ENCODE measurements around the gene FUT7.

FUT7 gene

GRCh38 chr9:136996361-136997292 is 35.3 kb downstream of the FUT7 start, which contains the start of gene CLIC3:
Gene CLIC3 (minus strand): TSS chr9:136996568. CDS start chr9:136996543, 25 bp downstream.
- no peaks in the 10 kb centered on the region for H3K36me3 ChIP-seq (ENCODE audit: control insufficient read depth, insufficient read depth, low read length)
- peaks cover 7% of the 10 kb centered on the region for H3K27me3 ChIP-seq (ENCODE audit: control insufficient read depth, insufficient read depth, low read length)
- H3K4me1 ChIP-seq (ENCODE audit: control insufficient read depth, insufficient read depth, low read length), result peaks cover 5% of the 10 kb centered on the region
- H3K4me3 ChIP-seq (ENCODE audit: low read depth, low read length), result peak within 1 kb of the TSS; percentile 13
- H3K9ac ChIP-seq (ENCODE audit: low read depth, low read length), result no peak within 1 kb of the TSS
- H3K9me3 ChIP-seq (ENCODE audit: control insufficient read depth, insufficient read depth, low read length), result no peaks in the 10 kb centered on the region

DNA sequence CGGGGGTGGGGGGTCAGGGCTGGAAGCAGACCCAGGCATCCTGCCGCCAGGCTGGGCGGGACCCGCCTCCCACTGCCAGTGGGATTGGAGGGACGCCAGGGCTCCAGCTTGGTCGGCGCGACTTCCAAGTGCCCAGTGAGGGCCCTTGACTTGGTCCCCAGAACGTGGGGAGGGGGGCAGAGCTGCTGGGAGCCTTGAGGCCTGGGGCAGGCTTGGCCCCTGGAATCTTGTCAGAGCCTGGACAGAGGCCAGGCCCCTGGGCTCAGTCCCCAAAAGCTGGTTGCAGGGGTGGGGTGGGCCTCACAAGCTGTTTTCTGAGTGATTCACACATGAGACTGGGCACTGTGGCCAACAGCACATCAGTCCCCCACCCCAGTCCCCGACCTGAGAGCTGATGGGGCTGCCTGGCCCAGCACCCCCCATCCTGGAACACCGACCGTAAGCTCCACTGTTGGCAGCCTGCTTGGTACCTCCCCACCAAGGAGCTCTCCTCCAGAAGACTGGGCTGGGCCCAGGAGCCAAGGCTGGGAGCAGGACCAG is 36.0 kb downstream of the FUT7 start:
- no peaks in the 10 kb centered on the region for H3K36me3 ChIP-seq (ENCODE audit: control insufficient read depth, insufficient read depth, low read length)
- H3K27me3 ChIP-seq (ENCODE audit: control insufficient read depth, insufficient read depth, low read length), result peaks cover 13% of the 10 kb centered on the region
- H3K4me3 ChIP-seq (ENCODE audit: low read depth, low read length), result no peak overlapping the region
- peaks cover 5% of the 10 kb centered on the region for H3K4me1 ChIP-seq (ENCODE audit: control insufficient read depth, insufficient read depth, low read length)
- H3K9me3 ChIP-seq (ENCODE audit: control insufficient read depth, insufficient read depth, low read length), result no peaks in the 10 kb centered on the region
- no peak overlapping the region for H3K9ac ChIP-seq (ENCODE audit: low read depth, low read length)

- Histone ChIP-seq H3K4me3 (ENCODE audit: low read depth, low read length) (peak overlapping the region; percentile 43), H3K4me1 (ENCODE audit: control insufficient read depth, insufficient read depth, low read length) (peaks cover 5% of the 10 kb centered on the region), H3K27me3 (ENCODE audit: control insufficient read depth, insufficient read depth, low read length) (peaks cover 17% of the 10 kb centered on the region), H3K9me3 (ENCODE audit: control insufficient read depth, insufficient read depth, low read length) (peaks cover 4% of the 10 kb centered on the region), H3K9ac (ENCODE audit: low read depth, low read length) (no peak overlapping the region), H3K36me3 (ENCODE audit: control insufficient read depth, insufficient read depth, low read length) (no peaks in the 10 kb centered on the region)
These were observed 36.5 kb downstream of the FUT7 start for GRCh38 chr9:136995362-136995761.

GRCh38 chr9:136994888-136995230 is 37.0 kb downstream of the FUT7 start:
- Histone ChIP-seq H3K27me3 (ENCODE audit: control insufficient read depth, insufficient read depth, low read length) (peaks cover 17% of the 10 kb centered on the region), H3K4me3 (ENCODE audit: low read depth, low read length) (peak overlapping the region; percentile 43), H3K9me3 (ENCODE audit: control insufficient read depth, insufficient read depth, low read length) (peaks cover 4% of the 10 kb centered on the region), H3K36me3 (ENCODE audit: control insufficient read depth, insufficient read depth, low read length) (no peaks in the 10 kb centered on the region), H3K4me1 (ENCODE audit: control insufficient read depth, insufficient read depth, low read length) (peaks cover 5% of the 10 kb centered on the region), H3K9ac (ENCODE audit: low read depth, low read length) (no peak overlapping the region)

GRCh38 chr9:136994180-136994887 is 37.6 kb downstream of the FUT7 start:
- Histone ChIP-seq H3K4me3 (ENCODE audit: low read depth, low read length) (peak overlapping the region; percentile 43), H3K9ac (ENCODE audit: low read depth, low read length) (no peak overlapping the region)

GRCh38 chr9:136992819-136993369 is 39.0 kb downstream of the FUT7 start:
- Histone ChIP-seq H3K4me1 (ENCODE audit: control insufficient read depth, insufficient read depth, low read length) (peaks cover 5% of the 10 kb centered on the region), H3K4me3 (ENCODE audit: low read depth, low read length) (peak overlapping the region; percentile 73), H3K36me3 (ENCODE audit: control insufficient read depth, insufficient read depth, low read length) (no peaks in the 10 kb centered on the region), H3K9me3 (ENCODE audit: control insufficient read depth, insufficient read depth, low read length) (peaks cover 4% of the 10 kb centered on the region), H3K9ac (ENCODE audit: low read depth, low read length) (peak overlapping the region; percentile 47), H3K27me3 (ENCODE audit: control insufficient read depth, insufficient read depth, low read length) (peaks cover 17% of the 10 kb centered on the region)

More at GRCh38 chr9:136994180-136994887, 37.6 kb downstream of the FUT7 start:
- Histone ChIP-seq H3K4me1 (ENCODE audit: control insufficient read depth, insufficient read depth, low read length) (peaks cover 5% of the 10 kb centered on the region), H3K36me3 (ENCODE audit: control insufficient read depth, insufficient read depth, low read length) (no peaks in the 10 kb centered on the region), H3K27me3 (ENCODE audit: control insufficient read depth, insufficient read depth, low read length) (peaks cover 17% of the 10 kb centered on the region), H3K9me3 (ENCODE audit: control insufficient read depth, insufficient read depth, low read length) (peaks cover 4% of the 10 kb centered on the region)

DNA sequence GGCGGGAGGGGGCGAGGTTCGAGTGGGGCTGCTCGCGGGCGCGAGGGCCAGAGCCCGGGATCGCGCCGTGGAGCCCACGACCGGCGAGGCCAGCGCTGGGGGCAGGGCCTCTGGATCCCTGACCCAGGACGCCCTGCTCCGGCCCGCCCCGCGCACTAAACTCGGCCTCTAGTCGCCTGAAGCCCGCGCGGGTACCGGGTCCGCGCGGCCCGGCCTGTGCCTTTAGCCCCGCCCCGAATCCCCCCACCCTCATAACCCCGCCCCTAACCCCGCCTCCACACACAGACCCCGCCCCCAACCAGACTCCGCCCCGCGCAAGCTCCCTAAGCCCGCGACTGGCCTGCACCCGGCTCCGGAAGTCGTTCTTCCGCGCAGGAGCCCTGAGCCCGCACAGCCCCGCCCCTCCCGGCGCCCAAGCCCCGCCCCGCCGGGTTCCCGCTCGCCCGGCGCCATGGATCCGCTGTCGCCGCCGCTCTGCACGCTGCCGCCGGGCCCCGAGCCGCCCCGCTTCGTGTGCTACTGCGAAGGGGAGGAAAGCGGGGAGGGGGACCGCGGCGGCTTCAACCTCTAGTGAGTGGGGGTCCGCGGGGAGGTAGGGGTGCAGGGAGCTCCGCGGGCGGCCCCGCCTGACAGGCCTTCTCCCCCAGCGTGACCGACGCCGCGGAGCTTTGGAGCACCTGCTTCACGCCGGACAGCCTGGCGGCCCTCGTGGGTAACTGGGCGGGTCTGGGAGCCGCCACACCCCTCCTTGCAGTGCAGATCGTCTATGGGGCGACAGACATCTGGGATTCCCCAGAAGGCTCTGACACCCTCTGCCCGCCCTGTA is 39.7 kb downstream of the FUT7 start, which contains the start of gene PAXX:
TSS of gene PAXX (plus strand) at position 430 of the 826 bp plus-strand sequence. CDS start at position 452, 22 bp downstream.
- peaks cover 4% of the 10 kb centered on the region for H3K4me1 ChIP-seq (ENCODE audit: control insufficient read depth, insufficient read depth, low read length)
- peaks cover 4% of the 10 kb centered on the region for H3K9me3 ChIP-seq (ENCODE audit: control insufficient read depth, insufficient read depth, low read length)
- no peaks in the 10 kb centered on the region for H3K36me3 ChIP-seq (ENCODE audit: control insufficient read depth, insufficient read depth, low read length)
- H3K27me3 ChIP-seq (ENCODE audit: control insufficient read depth, insufficient read depth, low read length), result peaks cover 17% of the 10 kb centered on the region
- H3K9ac ChIP-seq (ENCODE audit: low read depth, low read length), result peak within 1 kb of the TSS; percentile 47
- H3K4me3 ChIP-seq (ENCODE audit: low read depth, low read length), result peak within 1 kb of the TSS; percentile 73

DNA sequence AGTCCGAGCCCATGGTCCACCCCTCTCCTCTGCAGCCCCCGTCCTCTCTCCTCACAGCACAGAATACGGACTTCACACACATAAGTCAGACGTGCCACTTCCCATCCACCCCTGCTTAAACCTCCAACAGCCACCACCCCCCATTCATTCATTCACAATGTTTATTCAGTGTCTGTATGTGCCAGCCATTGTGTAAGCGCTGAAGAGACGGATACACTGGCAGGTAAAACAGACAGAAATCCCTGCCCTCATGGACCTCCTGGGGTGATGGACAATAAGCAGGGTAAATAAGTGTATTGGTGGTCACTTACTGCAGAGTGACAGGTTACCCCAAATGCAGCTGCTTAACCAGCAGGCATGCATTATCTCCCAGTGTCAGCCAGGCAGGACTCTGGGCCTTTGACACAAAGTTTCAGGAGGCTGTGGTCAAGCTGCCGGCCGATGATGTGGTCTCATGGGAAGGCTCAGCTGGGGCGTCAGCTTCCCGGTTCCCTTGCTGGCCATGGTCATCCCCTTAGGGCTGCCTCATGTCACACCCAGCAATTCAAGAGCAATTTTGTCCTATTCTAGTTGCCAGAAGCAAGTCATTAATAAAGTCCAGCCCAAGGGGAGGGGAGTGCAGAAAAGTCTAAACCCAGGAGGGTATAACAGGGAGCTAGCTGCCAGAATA is 41.5 kb downstream of the FUT7 start:
- Histone ChIP-seq H3K36me3 (ENCODE audit: control insufficient read depth, insufficient read depth, low read length) (no peaks in the 10 kb centered on the region), H3K27me3 (ENCODE audit: control insufficient read depth, insufficient read depth, low read length) (peaks cover 19% of the 10 kb centered on the region), H3K9me3 (ENCODE audit: control insufficient read depth, insufficient read depth, low read length) (peaks cover 4% of the 10 kb centered on the region), H3K9ac (ENCODE audit: low read depth, low read length) (no peak overlapping the region), H3K4me3 (ENCODE audit: low read depth, low read length) (no peak overlapping the region), H3K4me1 (ENCODE audit: control insufficient read depth, insufficient read depth, low read length) (no peaks in the 10 kb centered on the region)

DNA sequence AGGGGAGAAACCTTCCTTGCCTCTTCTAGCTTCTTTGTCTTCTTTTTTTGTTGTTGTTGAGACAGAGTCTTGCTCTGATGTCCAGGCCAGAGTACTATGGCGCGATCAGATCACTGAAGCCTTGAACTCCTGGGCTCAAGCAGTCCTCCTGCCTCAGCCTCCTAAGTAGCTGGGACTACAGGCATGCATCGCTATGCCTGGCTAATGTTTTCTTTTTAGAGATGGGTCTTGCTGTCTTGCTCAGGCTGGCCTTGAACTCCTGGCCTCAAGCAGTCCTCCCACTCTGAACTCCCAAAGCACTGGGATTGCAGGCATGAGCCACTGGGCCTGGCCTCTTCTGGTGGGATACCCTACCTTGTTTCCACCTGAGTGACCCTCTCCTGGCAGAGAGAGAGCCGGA is 43.0 kb downstream of the FUT7 start:
- peaks cover 4% of the 10 kb centered on the region for H3K9me3 ChIP-seq (ENCODE audit: control insufficient read depth, insufficient read depth, low read length)
- H3K36me3 ChIP-seq (ENCODE audit: control insufficient read depth, insufficient read depth, low read length), result no peaks in the 10 kb centered on the region
- no peaks in the 10 kb centered on the region for H3K4me1 ChIP-seq (ENCODE audit: control insufficient read depth, insufficient read depth, low read length)
- no peak overlapping the region for H3K4me3 ChIP-seq (ENCODE audit: low read depth, low read length)
- H3K9ac ChIP-seq (ENCODE audit: low read depth, low read length), result no peak overlapping the region
- peaks cover 26% of the 10 kb centered on the region for H3K27me3 ChIP-seq (ENCODE audit: control insufficient read depth, insufficient read depth, low read length)

GRCh38 chr9:136985853-136986252 is 46.0 kb downstream of the FUT7 start:
- H3K27me3 ChIP-seq (ENCODE audit: control insufficient read depth, insufficient read depth, low read length), result peaks cover 19% of the 10 kb centered on the region

More at GRCh38 chr9:136985853-136986252, 46.0 kb downstream of the FUT7 start:
- Histone ChIP-seq H3K4me1 (ENCODE audit: control insufficient read depth, insufficient read depth, low read length) (no peaks in the 10 kb centered on the region), H3K9me3 (ENCODE audit: control insufficient read depth, insufficient read depth, low read length) (peaks cover 4% of the 10 kb centered on the region), H3K4me3 (ENCODE audit: low read depth, low read length) (no peak overlapping the region), H3K9ac (ENCODE audit: low read depth, low read length) (no peak overlapping the region), H3K36me3 (ENCODE audit: control insufficient read depth, insufficient read depth, low read length) (no peaks in the 10 kb centered on the region)
